ENCODE measurements around the gene SMOC2. TPM values are rescaled to one million over a fixed set of nuclear protein-coding genes. Genes with fewer than 3 reads are reported as not detected.

The SMOC2 gene
- total RNA-seq, 3 donors from 2014 or later: 11.4 to 40.4 (median 18.8) TPM

DNA sequence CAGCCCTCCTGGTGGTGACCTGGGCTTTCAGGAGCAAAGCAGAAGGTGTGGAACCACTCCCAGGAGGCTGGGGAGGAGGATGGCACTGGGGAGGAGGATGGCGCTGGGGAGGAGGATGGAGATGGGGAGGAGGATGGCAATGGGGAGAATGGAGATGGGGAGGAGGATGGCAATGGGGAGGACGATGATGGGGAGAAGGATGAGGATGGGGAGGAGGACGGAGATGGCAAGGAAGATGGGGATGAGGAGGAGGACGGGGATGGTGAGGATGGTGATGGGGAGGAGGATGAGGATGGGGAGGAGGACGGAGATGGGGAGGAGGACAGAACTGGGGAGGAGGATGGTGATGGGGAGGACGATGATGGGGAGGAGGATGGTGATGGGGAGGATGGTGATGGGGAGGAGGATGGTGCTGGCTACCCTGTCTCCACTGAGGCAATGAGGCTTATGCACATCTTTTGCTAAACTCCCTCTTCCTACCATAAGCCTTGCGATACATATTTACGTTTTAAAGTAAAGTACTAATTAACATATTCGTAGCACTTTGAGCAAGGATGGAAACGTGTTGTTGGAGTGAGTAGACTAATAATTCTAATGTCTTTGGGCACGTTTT lies 7.4 kb downstream of the SMOC2 start:
- no peaks in the 10 kb centered on the region for H3K9me3 ChIP-seq
- DNase-seq (no peak), ATAC-seq (no peak)
- no peaks in the 10 kb centered on the region for H3K36me3 ChIP-seq (ENCODE audit: low read depth)
- TF ChIP-seq, protein P1, sequence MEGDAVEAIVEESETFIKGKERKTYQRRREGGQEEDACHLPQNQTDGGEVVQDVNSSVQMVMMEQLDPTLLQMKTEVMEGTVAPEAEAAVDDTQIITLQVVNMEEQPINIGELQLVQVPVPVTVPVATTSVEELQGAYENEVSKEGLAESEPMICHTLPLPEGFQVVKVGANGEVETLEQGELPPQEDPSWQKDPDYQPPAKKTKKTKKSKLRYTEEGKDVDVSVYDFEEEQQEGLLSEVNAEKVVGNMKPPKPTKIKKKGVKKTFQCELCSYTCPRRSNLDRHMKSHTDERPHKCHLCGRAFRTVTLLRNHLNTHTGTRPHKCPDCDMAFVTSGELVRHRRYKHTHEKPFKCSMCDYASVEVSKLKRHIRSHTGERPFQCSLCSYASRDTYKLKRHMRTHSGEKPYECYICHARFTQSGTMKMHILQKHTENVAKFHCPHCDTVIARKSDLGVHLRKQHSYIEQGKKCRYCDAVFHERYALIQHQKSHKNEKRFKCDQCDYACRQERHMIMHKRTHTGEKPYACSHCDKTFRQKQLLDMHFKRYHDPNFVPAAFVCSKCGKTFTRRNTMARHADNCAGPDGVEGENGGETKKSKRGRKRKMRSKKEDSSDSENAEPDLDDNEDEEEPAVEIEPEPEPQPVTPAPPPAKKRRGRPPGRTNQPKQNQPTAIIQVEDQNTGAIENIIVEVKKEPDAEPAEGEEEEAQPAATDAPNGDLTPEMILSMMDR (IDR thresholded peaks at IDR 0.05): no peak
- H3K4me3 ChIP-seq: no peak overlapping the region
- intact Hi-C loops (cut with DNase I, micrococcal nuclease): no loop called here
- H3K4me1 ChIP-seq (ENCODE audit: low read depth): no peaks in the 10 kb centered on the region

DNA sequence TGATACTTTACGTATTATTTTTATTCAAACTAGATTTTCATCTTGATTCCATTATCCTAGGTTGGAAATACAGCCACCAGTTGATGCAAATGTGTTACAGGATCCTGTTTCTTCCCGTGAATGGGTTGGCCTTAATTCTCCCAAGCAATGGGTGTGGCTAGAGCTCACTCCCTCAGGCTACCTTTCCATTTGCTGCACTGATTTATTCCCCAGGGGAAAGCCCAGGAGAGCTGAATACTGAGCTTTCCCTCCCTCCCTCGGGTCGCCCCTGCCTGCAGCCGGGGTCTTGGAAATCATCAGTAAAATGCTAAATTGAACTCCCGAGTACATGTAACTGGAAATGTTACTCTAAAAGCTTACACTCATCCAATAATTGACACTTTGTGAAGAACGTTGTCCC lies 9.9 kb downstream of the SMOC2 start:
- no peaks in the 10 kb centered on the region for H3K9me3 ChIP-seq
- H3K4me1 ChIP-seq (ENCODE audit: low read depth): no peaks in the 10 kb centered on the region
- DNase-seq: no peak
- TF ChIP-seq, protein P1 (IDR thresholded peaks at IDR 0.05): no peak
- no peaks in the 10 kb centered on the region for H3K36me3 ChIP-seq (ENCODE audit: low read depth)
- intact Hi-C loops (cut with DNase I, micrococcal nuclease): no loop called here
- ATAC-seq: peak; percentile 48
- no peak overlapping the region for H3K4me3 ChIP-seq

DNA sequence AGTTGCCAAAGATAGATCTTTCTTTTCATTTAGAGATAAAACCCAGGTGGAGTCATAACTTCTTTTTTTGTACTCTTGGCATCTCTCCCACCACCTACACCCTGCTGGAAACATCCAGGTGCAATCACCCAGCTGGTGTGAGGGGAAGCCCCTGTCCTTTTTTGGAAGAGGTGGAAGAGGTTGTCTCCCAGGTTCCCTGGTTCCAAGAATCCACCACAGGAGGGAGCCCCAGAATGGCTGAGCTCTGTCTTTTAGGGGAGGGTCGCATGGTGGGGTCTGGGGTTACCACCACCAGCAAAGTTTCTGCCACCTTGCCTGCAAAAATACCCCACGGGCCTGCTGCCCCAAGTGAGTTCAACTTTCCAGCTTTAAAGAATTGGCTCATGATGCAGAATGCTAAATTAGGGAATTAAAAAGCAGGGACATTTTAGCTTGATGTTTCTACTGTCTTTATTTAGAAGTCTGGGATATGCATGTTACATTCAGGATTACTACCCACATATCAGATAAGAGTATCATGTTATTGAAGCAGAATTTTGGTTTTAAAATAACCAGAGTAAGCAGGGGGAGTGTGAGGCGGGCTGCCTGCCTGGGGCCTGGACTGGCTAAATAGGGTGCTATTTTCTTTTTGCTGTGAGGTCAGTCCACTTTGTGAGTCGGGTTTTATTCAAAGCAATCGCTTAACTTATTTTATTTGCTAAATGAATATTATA lies 11.0 kb downstream of the SMOC2 start:
- no peak overlapping the region for H3K4me3 ChIP-seq
- intact Hi-C loops (cut with DNase I, micrococcal nuclease): no loop called here
- H3K4me1 ChIP-seq (ENCODE audit: low read depth): no peaks in the 10 kb centered on the region
- TF ChIP-seq, protein P1 (IDR thresholded peaks at IDR 0.05): no peak
- DNase-seq (no peak), ATAC-seq (peak; percentile 16)
- no peaks in the 10 kb centered on the region for H3K9me3 ChIP-seq
- H3K36me3 ChIP-seq (ENCODE audit: low read depth): no peaks in the 10 kb centered on the region

DNA sequence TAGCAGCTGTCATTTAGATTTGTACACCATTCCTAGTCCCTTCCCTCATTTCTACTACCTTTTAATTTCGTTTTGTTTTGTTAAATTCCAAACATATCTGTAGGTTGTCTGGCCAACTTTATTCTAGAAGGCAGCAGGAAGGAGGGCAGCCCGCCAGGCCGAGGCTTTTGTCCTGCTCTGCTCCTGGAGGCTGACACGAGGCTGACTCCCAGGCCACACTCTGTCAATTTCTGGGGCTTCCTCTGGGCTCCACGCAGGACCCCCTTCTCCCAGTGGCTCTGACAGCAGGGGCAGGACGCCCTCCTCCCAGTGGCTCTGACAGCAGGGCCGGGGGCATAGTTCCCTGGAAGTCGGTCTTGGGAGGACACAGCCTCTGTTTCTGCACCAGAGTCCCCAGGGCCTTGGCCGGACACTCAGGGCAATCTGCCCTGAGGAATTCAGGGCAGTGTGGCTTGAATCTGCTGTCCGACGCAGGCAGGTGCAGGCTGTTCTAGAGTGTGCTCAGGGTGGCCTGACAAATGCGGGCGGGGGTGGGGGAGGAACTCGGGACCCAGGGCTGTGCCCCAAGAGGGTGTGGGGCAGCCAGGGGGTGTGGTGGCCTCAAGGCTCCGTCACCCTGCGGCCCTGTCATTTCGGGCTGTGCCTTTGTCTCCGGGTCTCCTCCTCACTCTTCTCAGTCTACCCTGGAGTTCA lies 11.8 kb downstream of the SMOC2 start:
- TF ChIP-seq, protein P1 (IDR thresholded peaks at IDR 0.05): no peak
- ATAC-seq: peak; percentile 53
- no peak overlapping the region for H3K4me3 ChIP-seq
- no peak for DNase-seq
- H3K9me3 ChIP-seq: no peaks in the 10 kb centered on the region
- intact Hi-C loops (cut with DNase I, micrococcal nuclease): no loop called here
- no peaks in the 10 kb centered on the region for H3K36me3 ChIP-seq (ENCODE audit: low read depth)
- no peaks in the 10 kb centered on the region for H3K4me1 ChIP-seq (ENCODE audit: low read depth)

DNA sequence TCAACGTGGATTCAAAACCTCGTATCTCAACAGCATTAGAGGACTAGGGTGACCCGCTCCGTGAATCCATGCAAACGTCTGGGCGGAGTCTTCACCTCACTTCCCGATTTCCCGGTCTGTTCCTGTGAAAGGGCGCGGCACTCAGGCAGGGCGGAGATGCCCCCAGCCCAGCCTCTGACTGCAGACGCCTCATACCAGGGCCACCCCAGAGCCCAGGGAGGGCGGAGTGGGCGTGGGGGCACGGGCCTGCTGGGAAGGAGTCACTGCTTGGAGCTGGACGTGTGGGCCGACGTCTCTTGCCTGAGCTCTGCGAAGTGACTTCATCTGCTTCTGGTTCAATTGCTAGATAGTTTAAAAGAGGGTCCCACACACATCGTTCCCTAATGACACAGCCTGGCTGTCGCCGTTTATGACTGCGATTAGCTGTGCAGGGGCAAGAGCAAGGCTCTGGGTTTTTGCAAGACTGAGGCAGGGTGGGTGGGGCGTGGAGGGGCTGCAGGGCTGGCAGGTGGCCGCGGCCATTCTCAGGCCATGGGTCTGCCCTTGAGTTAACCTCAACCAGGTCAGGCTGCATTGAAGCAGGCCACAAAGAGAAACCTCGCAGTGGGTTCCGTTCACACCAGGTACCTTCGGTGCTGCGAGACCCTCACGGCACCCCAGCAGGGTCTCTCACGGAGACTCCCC lies 15.0 kb downstream of the SMOC2 start:
- Histone ChIP-seq H3K36me3 (ENCODE audit: low read depth) (no peaks in the 10 kb centered on the region), H3K9me3 (no peaks in the 10 kb centered on the region), H3K4me3 (no peak overlapping the region), H3K4me1 (ENCODE audit: low read depth) (no peaks in the 10 kb centered on the region)
- DNase-seq (peak in 1 of 3 donors; percentile 43), ATAC-seq (peak; percentile 47)
- TF ChIP-seq, protein P1 (IDR thresholded peaks at IDR 0.05): no peak
- intact Hi-C loops (cut with DNase I, micrococcal nuclease): no loop called here

All from mucosa of descending colon (tissue), 3 donors.